Neuronal stem cell (in vitro differentiated cells): ENCODE results near the gene TET3.

Source experiments
- DNase-seq: peaks from one replicate; pipeline ENCODE4 v3.0.0-alpha.2; 2013; ENCODE audit warnings: low spot score
- H2AFZ ChIP-seq: one replicate; pipeline ENCODE4 v1.6.1; 2013; ENCODE audit warnings: mild to moderate bottlenecking, low read length, inconsistent platforms
- H2AK5ac ChIP-seq: 2 replicates; pipeline ENCODE4 v1.6.1; 2013; ENCODE audit warnings: low read depth, mild to moderate bottlenecking, inconsistent platforms, low read length, moderate library complexity, mixed read lengths
- H2BK120ac ChIP-seq: 2 replicates; pipeline ENCODE4 v1.6.1; 2013; ENCODE audit warnings: low read depth, mild to moderate bottlenecking, inconsistent platforms, low read length, moderate library complexity, mixed read lengths
- H2BK12ac ChIP-seq: one replicate; pipeline ENCODE4 v1.6.1; 2013; ENCODE audit warnings: low read length, inconsistent platforms
- H2BK15ac ChIP-seq: 2 replicates; pipeline ENCODE4 v1.6.1; 2013; ENCODE audit warnings: mild to moderate bottlenecking, low read length, inconsistent platforms, mixed read lengths
- H2BK5ac ChIP-seq: one replicate; pipeline ENCODE4 v1.6.1; 2013; ENCODE audit warnings: inconsistent platforms, mild to moderate bottlenecking, low read length, moderate library complexity
- H3K14ac ChIP-seq: one replicate; pipeline ENCODE4 v1.6.1; 2013; ENCODE audit warnings: low read length, inconsistent platforms
- H3K18ac ChIP-seq: 2 replicates; pipeline ENCODE4 v1.6.1; 2013; ENCODE audit warnings: low read length, inconsistent platforms
- H3K23ac ChIP-seq: 2 replicates; pipeline ENCODE4 v1.6.1; 2013; ENCODE audit warnings: low read depth, mild to moderate bottlenecking, mixed read lengths, low read length, inconsistent platforms; ENCODE audit not compliant: poor library complexity
- H3K27ac ChIP-seq: replicated peaks from 3 replicates; pipeline ENCODE4 v1.5.1; 2013; ENCODE audit warnings: low read length, inconsistent platforms
- H3K27me3 ChIP-seq, 3 experiments: 2 replicates each; pipeline ENCODE4 v1.6.1; 2013; ENCODE audit warnings: low read length in 3 of 3, mild to moderate bottlenecking in 2 of 3, inconsistent platforms in 1 of 3, low read depth in 1 of 3, mixed read lengths in 1 of 3, moderate library complexity in 1 of 3; ENCODE audit not compliant: control insufficient read depth in 3 of 3, insufficient read depth in 3 of 3
- H3K36me3 ChIP-seq, 2 donors: replicated peaks in 1 of 2; 2 replicates each; pipeline ENCODE4 v1.6.1; 2013; ENCODE audit warnings: low read length in 2 of 2; ENCODE audit not compliant: control insufficient read depth in 2 of 2, insufficient read depth in 2 of 2
- H3K4ac ChIP-seq: 2 replicates; pipeline ENCODE4 v1.6.1; 2013; ENCODE audit warnings: inconsistent platforms, mild to moderate bottlenecking, low read length, moderate library complexity
- H3K4me1 ChIP-seq, 2 donors: 1 replicate in 1 of 2; 2 replicates in 1 of 2; pipeline ENCODE4 v1.6.1; 2013; ENCODE audit warnings: low read length in 2 of 2, low read depth in 1 of 2; ENCODE audit not compliant: control insufficient read depth in 2 of 2, insufficient read depth in 1 of 2
- H3K4me2 ChIP-seq: one replicate; pipeline ENCODE4 v1.6.1; 2013; ENCODE audit warnings: mild to moderate bottlenecking, low read length, inconsistent platforms; ENCODE audit not compliant: insufficient read depth, poor library complexity, severe bottlenecking
- H3K4me3 ChIP-seq, 2 donors: 2 replicates each; pipeline ENCODE4 v1.5.1; 2013; ENCODE audit warnings: low read length in 2 of 2, mild to moderate bottlenecking in 2 of 2, inconsistent platforms in 1 of 2, moderate library complexity in 1 of 2
- H3K79me1 ChIP-seq: one replicate; pipeline ENCODE4 v1.6.1; 2013; ENCODE audit warnings: low read depth, mild to moderate bottlenecking, inconsistent platforms, low read length, moderate library complexity
- H3K9ac ChIP-seq: one replicate; pipeline ENCODE4 v1.6.1; 2013; ENCODE audit warnings: mild to moderate bottlenecking, low read depth, low read length, inconsistent platforms; ENCODE audit not compliant: poor library complexity
- H3K9me3 ChIP-seq, 2 donors: replicated peaks in 1 of 2; 2 replicates each; pipeline versions ENCODE3 to v1.6.1; 2013; ENCODE audit warnings: low read length in 2 of 2, mild to moderate bottlenecking in 2 of 2, inconsistent platforms in 1 of 2, low read depth in 1 of 2, mixed read lengths in 1 of 2, moderate library complexity in 1 of 2; ENCODE audit not compliant: control insufficient read depth in 2 of 2, insufficient read depth in 1 of 2
- H4K8ac ChIP-seq: one replicate; pipeline ENCODE4 v1.6.1; 2013; ENCODE audit warnings: low read depth, mild to moderate bottlenecking, inconsistent platforms, low read length, moderate library complexity
- H4K91ac ChIP-seq: one replicate; pipeline ENCODE4 v1.6.1; 2013; ENCODE audit warnings: low read length, low read depth, mild to moderate bottlenecking, inconsistent platforms; ENCODE audit not compliant: poor library complexity
- WGBS, 2 donors: extraction: QIAGEN DNeasy Blood & Tissue Kit; methylation state at CpG; one replicate each; pipeline ENCODE4 v1.1.7; 2013; ENCODE audit warnings: missing lambda C conversion rate in 2 of 2, mixed read lengths in 1 of 2; ENCODE audit not compliant: insufficient read length in 2 of 2, insufficient replicate concordance in 1 of 2; ENCODE audit errors: extremely low coverage in 2 of 2; 5-methylcytosine and 5-hydroxymethylcytosine counted together

The TET3 gene

DNA sequence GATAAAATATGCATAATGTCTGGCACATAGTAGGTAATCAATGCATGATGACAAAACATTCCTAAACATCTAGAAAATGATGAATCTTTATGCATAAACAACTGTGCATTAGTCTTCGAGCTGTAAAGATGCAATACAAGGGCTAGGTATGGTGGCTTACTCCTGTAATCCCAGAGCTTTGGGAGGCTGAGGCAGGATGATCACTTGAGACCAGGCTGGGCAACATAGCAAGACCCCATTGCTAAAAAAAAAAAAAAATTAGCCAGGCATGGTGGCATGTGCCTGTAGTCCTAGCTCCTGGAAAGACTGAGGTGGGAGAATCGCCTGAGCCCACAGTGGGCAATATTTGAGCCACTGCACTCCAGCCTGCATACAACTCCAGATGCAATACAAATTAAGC, 5.3 kb downstream of the TET3 start:
- H2AK5ac ChIP-seq, result no peak overlapping the region
- H3K18ac ChIP-seq, result no peak overlapping the region
- H3K9me3 ChIP-seq, result peaks cover 0 to 1% of the 10 kb centered on the region in 2 donors
- H2BK5ac ChIP-seq, result no peak overlapping the region
- H3K9ac ChIP-seq, result no peak overlapping the region
- no peak overlapping the region for H3K4me2 ChIP-seq
- no peak overlapping the region for H4K8ac ChIP-seq
- H3K36me3 ChIP-seq, result peaks cover 7 to 74% of the 10 kb centered on the region in 2 donors
- no peak overlapping the region for H3K27ac ChIP-seq
- no CpG with 5 or more reads among the region's 2 CpGs for WGBS, 2 donors
- no peak overlapping the region for H4K91ac ChIP-seq
- H3K23ac ChIP-seq, result no peak overlapping the region
- peaks cover 5% of the 10 kb centered on the region for H3K79me1 ChIP-seq
- no peak overlapping the region for H3K14ac ChIP-seq
- H2AFZ ChIP-seq, result no peak overlapping the region
- no peak overlapping the region for H3K4ac ChIP-seq
- DNase-seq, result no peak
- no peak overlapping the region for H2BK12ac ChIP-seq
- no peak overlapping the region for H3K4me3 ChIP-seq
- no peaks in the 10 kb centered on the region for H3K27me3 ChIP-seq
- H3K4me1 ChIP-seq, result peaks cover 23 to 28% of the 10 kb centered on the region in 2 donors
- no peak overlapping the region for H2BK15ac ChIP-seq
- H2BK120ac ChIP-seq, result no peak overlapping the region

DNA sequence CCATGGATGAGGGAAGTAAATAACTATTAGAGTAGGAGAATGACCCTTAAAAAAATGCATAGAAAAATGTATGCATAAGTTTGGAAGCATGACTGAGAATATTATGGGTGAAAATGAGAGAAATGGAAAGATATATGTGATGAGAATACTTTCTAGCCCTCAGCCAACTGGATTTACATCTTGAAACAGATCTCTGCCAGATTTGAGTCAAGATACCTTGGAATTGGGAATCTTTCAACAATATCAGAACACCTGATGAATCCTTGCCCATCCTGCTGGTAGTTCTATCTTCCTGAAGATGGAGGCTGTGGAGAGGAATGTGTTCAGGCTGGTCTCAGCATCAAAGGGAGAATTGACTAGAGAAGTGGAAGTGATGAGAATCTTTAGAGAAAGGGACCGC, 5.8 kb downstream of the TET3 start:
- Histone ChIP-seq H3K23ac (no peak overlapping the region), H3K18ac (no peak overlapping the region), H2BK12ac (no peak overlapping the region), H2AK5ac (no peak overlapping the region), H4K91ac (no peak overlapping the region), H3K4ac (no peak overlapping the region), H2BK15ac (no peak overlapping the region), H3K9ac (no peak overlapping the region), H2BK5ac (no peak overlapping the region), H3K79me1 (peaks cover 5% of the 10 kb centered on the region), H4K8ac (no peak overlapping the region), H3K27me3 (no peaks in the 10 kb centered on the region), H2AFZ (no peak overlapping the region), H3K36me3 (peaks cover 7 to 74% of the 10 kb centered on the region in 2 donors), H3K27ac (no peak overlapping the region), H3K9me3 (peaks cover 0 to 1% of the 10 kb centered on the region in 2 donors), H3K4me2 (no peak overlapping the region), H3K4me1 (peaks cover 23 to 28% of the 10 kb centered on the region in 2 donors), H3K14ac (no peak overlapping the region), H3K4me3 (no peak overlapping the region), H2BK120ac (no peak overlapping the region)
- no peak for DNase-seq
- no CpG with 5 or more reads among the region's 1 CpG for WGBS, 2 donors

DNA sequence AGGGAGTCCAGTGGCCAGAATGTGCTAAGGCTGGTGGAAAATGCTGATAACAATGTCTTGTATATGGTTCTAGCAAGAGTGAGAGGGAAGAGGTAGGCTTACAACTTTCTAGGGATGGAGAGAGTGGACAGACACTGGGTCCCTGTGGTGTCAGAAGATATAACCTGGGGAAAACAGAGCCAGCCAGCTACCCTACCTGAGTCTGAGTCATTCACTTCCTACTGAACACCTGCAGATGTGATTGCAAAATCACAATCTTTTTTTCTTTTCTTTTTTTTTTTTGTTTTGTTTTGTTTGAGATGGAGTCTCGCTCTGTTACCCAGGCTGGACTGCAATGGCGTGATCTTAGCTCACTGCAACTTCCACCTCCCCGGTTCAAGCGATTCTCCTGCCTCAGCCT, 7.3 kb downstream of the TET3 start:
- H3K4ac ChIP-seq, result no peak overlapping the region
- no peak overlapping the region for H2BK12ac ChIP-seq
- no CpG with 5 or more reads among the region's 4 CpGs for WGBS, 2 donors
- DNase-seq, result no peak
- H3K4me2 ChIP-seq, result no peak overlapping the region
- no peaks in the 10 kb centered on the region for H3K27me3 ChIP-seq
- H2BK15ac ChIP-seq, result no peak overlapping the region
- H4K91ac ChIP-seq, result no peak overlapping the region
- H3K9me3 ChIP-seq, result peaks cover 0 to 1% of the 10 kb centered on the region in 2 donors
- H2BK5ac ChIP-seq, result no peak overlapping the region
- peaks cover 12 to 13% of the 10 kb centered on the region in 2 donors for H3K4me1 ChIP-seq
- no peak overlapping the region for H2AFZ ChIP-seq
- peaks cover 5% of the 10 kb centered on the region for H3K79me1 ChIP-seq
- no peak overlapping the region for H3K9ac ChIP-seq
- H2AK5ac ChIP-seq, result no peak overlapping the region
- peaks cover 5 to 68% of the 10 kb centered on the region in 2 donors for H3K36me3 ChIP-seq
- no peak overlapping the region for H3K14ac ChIP-seq
- H3K18ac ChIP-seq, result no peak overlapping the region
- H4K8ac ChIP-seq, result no peak overlapping the region
- H3K23ac ChIP-seq, result no peak overlapping the region
- no peak overlapping the region for H3K27ac ChIP-seq
- no peak overlapping the region for H2BK120ac ChIP-seq
- H3K4me3 ChIP-seq, result no peak overlapping the region

DNA sequence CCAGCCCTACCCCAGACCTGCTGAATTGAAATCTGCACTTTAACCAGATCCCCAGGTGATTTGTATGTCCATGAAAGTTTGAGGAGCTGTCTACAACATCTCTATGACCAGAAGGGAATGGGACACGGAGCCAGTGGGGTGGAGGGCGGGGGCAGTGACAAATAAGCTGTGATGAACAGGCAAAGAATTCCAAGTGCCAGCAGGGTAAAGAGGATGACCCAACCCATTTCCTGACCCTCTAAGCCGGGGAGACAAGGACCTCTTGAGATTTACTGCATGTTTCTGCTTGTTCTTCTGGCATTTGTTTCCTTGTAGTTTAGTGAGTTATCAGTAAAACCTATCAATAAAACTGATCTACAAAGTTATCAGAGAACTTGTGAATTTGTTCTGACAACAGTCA, 8.7 kb downstream of the TET3 start:
- Histone ChIP-seq H3K9me3 (peaks cover 0 to 1% of the 10 kb centered on the region in 2 donors), H2BK120ac (no peak overlapping the region), H3K79me1 (peaks cover 5% of the 10 kb centered on the region), H3K27ac (no peak overlapping the region), H2AFZ (no peak overlapping the region), H3K18ac (no peak overlapping the region), H3K4me2 (no peak overlapping the region), H3K9ac (no peak overlapping the region), H3K4ac (no peak overlapping the region), H3K14ac (no peak overlapping the region), H3K23ac (no peak overlapping the region), H2BK5ac (no peak overlapping the region), H4K91ac (no peak overlapping the region), H3K4me3 (no peak overlapping the region), H3K4me1 (peaks cover 7 to 16% of the 10 kb centered on the region in 2 donors), H2BK12ac (no peak overlapping the region), H4K8ac (no peak overlapping the region), H2BK15ac (no peak overlapping the region), H3K27me3 (no peaks in the 10 kb centered on the region), H3K36me3 (peaks cover 4 to 54% of the 10 kb centered on the region in 2 donors), H2AK5ac (no peak overlapping the region)
- no peak for DNase-seq
- no CpG with 5 or more reads among the region's 3 CpGs for WGBS, 2 donors
